Measurements from ENCODE around the gene TTC9. TPM values are rescaled to one million over a fixed set of nuclear protein-coding genes. Genes with fewer than 3 reads are reported as not detected.
A peak's percentile ranks its signal among the peaks of the same experiment; 100 is the strongest.

TTC9 gene
- total RNA-seq, 1 donor from 2014 or later, result 2.5 TPM

GRCh38 chr14:70697701-70698100 is 56.0 kb downstream of the TTC9 start:
- no peak for TF ChIP-seq CTCF (IDR thresholded peaks at IDR 0.05)
- no peak overlapping the region for H3K4me3 Mint-ChIP-seq (ENCODE audit: unreplicated experiment)
- H3K27me3 Mint-ChIP-seq (ENCODE audit: low read depth), result peaks cover 9% of the 10 kb centered on the region
- H3K4me1 Mint-ChIP-seq (ENCODE audit: low read depth), result peaks cover 17% of the 10 kb centered on the region
- DNase-seq (ENCODE audit: low spot score), result no peak
- H3K27ac Mint-ChIP-seq (ENCODE audit: unreplicated experiment), result peak overlapping the region; percentile 18
- H3K9me3 Mint-ChIP-seq (ENCODE audit: low read depth), result no peaks in the 10 kb centered on the region
- no peaks in the 10 kb centered on the region for H3K36me3 Mint-ChIP-seq (ENCODE audit: low read depth)

GRCh38 chr14:70698288-70698687 is 56.6 kb downstream of the TTC9 start:
- Mint-ChIP-seq H3K36me3 (ENCODE audit: low read depth) (no peaks in the 10 kb centered on the region), H3K27ac (ENCODE audit: unreplicated experiment) (no peak overlapping the region), H3K4me1 (ENCODE audit: low read depth) (peaks cover 17% of the 10 kb centered on the region), H3K4me3 (ENCODE audit: unreplicated experiment) (no peak overlapping the region), H3K27me3 (ENCODE audit: low read depth) (peaks cover 10% of the 10 kb centered on the region), H3K9me3 (ENCODE audit: low read depth) (no peaks in the 10 kb centered on the region)
- TF ChIP-seq CTCF (IDR thresholded peaks at IDR 0.05), result no peak
- no peak for DNase-seq (ENCODE audit: low spot score)

- TF ChIP-seq CTCF (IDR thresholded peaks at IDR 0.05), result no peak
- Mint-ChIP-seq H3K9me3 (ENCODE audit: low read depth) (no peaks in the 10 kb centered on the region), H3K36me3 (ENCODE audit: low read depth) (no peaks in the 10 kb centered on the region), H3K4me1 (ENCODE audit: low read depth) (peaks cover 17% of the 10 kb centered on the region), H3K4me3 (ENCODE audit: unreplicated experiment) (no peak overlapping the region), H3K27ac (ENCODE audit: unreplicated experiment) (no peak overlapping the region), H3K27me3 (ENCODE audit: low read depth) (peaks cover 14% of the 10 kb centered on the region)
- DNase-seq (ENCODE audit: low spot score), result no peak
Observed at GRCh38 chr14:70699646-70700045, 57.9 kb downstream of the TTC9 start.

GRCh38 chr14:70700955-70701585 is 59.4 kb downstream of the TTC9 start:
- no peak for DNase-seq (ENCODE audit: low spot score)
- no peaks in the 10 kb centered on the region for H3K36me3 Mint-ChIP-seq (ENCODE audit: low read depth)
- no peak for TF ChIP-seq CTCF (IDR thresholded peaks at IDR 0.05)
- no peaks in the 10 kb centered on the region for H3K9me3 Mint-ChIP-seq (ENCODE audit: low read depth)
- peaks cover 26% of the 10 kb centered on the region for H3K27me3 Mint-ChIP-seq (ENCODE audit: low read depth)
- no peak overlapping the region for H3K27ac Mint-ChIP-seq (ENCODE audit: unreplicated experiment)
- no peak overlapping the region for H3K4me3 Mint-ChIP-seq (ENCODE audit: unreplicated experiment)
- peaks cover 17% of the 10 kb centered on the region for H3K4me1 Mint-ChIP-seq (ENCODE audit: low read depth)

GRCh38 chr14:70701610-70702009 is 59.9 kb downstream of the TTC9 start:
- no peak for DNase-seq (ENCODE audit: low spot score)
- Mint-ChIP-seq H3K27me3 (ENCODE audit: low read depth) (peaks cover 30% of the 10 kb centered on the region), H3K36me3 (ENCODE audit: low read depth) (no peaks in the 10 kb centered on the region), H3K27ac (ENCODE audit: unreplicated experiment) (no peak overlapping the region), H3K4me3 (ENCODE audit: unreplicated experiment) (no peak overlapping the region), H3K9me3 (ENCODE audit: low read depth) (no peaks in the 10 kb centered on the region), H3K4me1 (ENCODE audit: low read depth) (peaks cover 17% of the 10 kb centered on the region)
- TF ChIP-seq CTCF (IDR thresholded peaks at IDR 0.05), result no peak
